CD4-positive, CD25-positive, alpha-beta regulatory T cell (primary cell): ENCODE data around the gene KXD1. TPM values are rescaled to one million over a fixed set of nuclear protein-coding genes. Genes with fewer than 3 reads are reported as not detected.
A peak's percentile ranks its signal among the peaks of the same experiment; 100 is the strongest.

Experiments
- ATAC-seq, 2 donors: fragments of 150-1000 bp; cut with Tn5 transposase; one replicate each; pipeline ENCODE4 v1.10.0; 2021; ENCODE audit warnings: low read depth in 2 of 2, moderate number of reproducible peaks in 2 of 2, moderate library complexity in 1 of 2
- DNase-seq, 3 donors: peaks; one replicate each; pipeline versions ENCODE4 v3.0.0 to v3.0.0-alpha.2; 2012 to 2022; ENCODE audit warnings: mixed read lengths in 1 of 3
- H3K27ac ChIP-seq: one replicate; pipeline ENCODE4 v1.7.0; 2013; ENCODE audit warnings: mild to moderate bottlenecking, low read length; ENCODE audit not compliant: insufficient read depth, poor library complexity, severe bottlenecking
- H3K27me3 ChIP-seq: one replicate; pipeline ENCODE4 v1.7.0; 2013; ENCODE audit warnings: low read length; ENCODE audit not compliant: control insufficient read depth, insufficient read depth
- H3K36me3 ChIP-seq: one replicate; pipeline ENCODE4 v1.7.0; 2013; ENCODE audit warnings: mild to moderate bottlenecking, low read length, moderate library complexity; ENCODE audit not compliant: control insufficient read depth, insufficient read depth
- H3K4me1 ChIP-seq: 2 replicates; pipeline ENCODE4 v1.7.0; 2013; ENCODE audit warnings: mild to moderate bottlenecking, low read length; ENCODE audit not compliant: insufficient read depth, control insufficient read depth, poor library complexity, severe bottlenecking
- H3K4me3 ChIP-seq: one replicate; pipeline ENCODE4 v1.7.0; 2013; ENCODE audit warnings: low read depth, mild to moderate bottlenecking, low read length, moderate library complexity
- H3K9me3 ChIP-seq, 2 experiments: 1 replicate in 1 of 2; 2 replicates in 1 of 2; pipeline ENCODE4 v1.7.0; 2013; ENCODE audit warnings: low read length in 2 of 2, mild to moderate bottlenecking in 1 of 2, moderate library complexity in 1 of 2; ENCODE audit not compliant: control insufficient read depth in 2 of 2
- H3K27ac Mint-ChIP-seq, 3 donors: one replicate each; pipeline ENCODE4 v1.8.0; 2020 to 2022; ENCODE audit warnings: mild to moderate bottlenecking in 3 of 3, mixed read lengths in 3 of 3, moderate library complexity in 2 of 3
- H3K27me3 Mint-ChIP-seq: one replicate; pipeline ENCODE4 v1.8.0; 2022; ENCODE audit warnings: mild to moderate bottlenecking, mixed read lengths
- H3K36me3 Mint-ChIP-seq: one replicate; pipeline ENCODE4 v1.8.0; 2020; ENCODE audit warnings: mixed read lengths
- H3K4me1 Mint-ChIP-seq, 4 donors: one replicate each; pipeline ENCODE4 v1.8.0; 2020 to 2022; ENCODE audit warnings: mixed read lengths in 4 of 4, mild to moderate bottlenecking in 1 of 4
- H3K4me3 Mint-ChIP-seq, 4 donors: one replicate each; pipeline ENCODE4 v1.8.0; 2020 to 2022; ENCODE audit warnings: mild to moderate bottlenecking in 4 of 4, mixed read lengths in 4 of 4, moderate library complexity in 3 of 4
- H3K9me3 Mint-ChIP-seq, 7 donors: one replicate each; pipeline ENCODE4 v1.8.0; 2020 to 2022; ENCODE audit warnings: mixed read lengths in 7 of 7, mild to moderate bottlenecking in 3 of 7, moderate library complexity in 2 of 7
- polyA plus RNA-seq, 4 donors: library from polyadenylated mRNA; unstranded; fragments of 300-500 nt; fragmentation: Illumina TruSeq; gene quantifications; one replicate each; pipeline ENCODE4 v1.2.3, GENCODE V29; 2021
- total RNA-seq: library from RNA; stranded (reverse); gene quantifications from one replicate; pipeline ENCODE4 v1.2.3, GENCODE V29; 2022

KXD1 gene
- total and polyA plus RNA-seq, 5 donors from 2014 or later = 65.3 to 99.1 (median 90.6) TPM

DNA sequence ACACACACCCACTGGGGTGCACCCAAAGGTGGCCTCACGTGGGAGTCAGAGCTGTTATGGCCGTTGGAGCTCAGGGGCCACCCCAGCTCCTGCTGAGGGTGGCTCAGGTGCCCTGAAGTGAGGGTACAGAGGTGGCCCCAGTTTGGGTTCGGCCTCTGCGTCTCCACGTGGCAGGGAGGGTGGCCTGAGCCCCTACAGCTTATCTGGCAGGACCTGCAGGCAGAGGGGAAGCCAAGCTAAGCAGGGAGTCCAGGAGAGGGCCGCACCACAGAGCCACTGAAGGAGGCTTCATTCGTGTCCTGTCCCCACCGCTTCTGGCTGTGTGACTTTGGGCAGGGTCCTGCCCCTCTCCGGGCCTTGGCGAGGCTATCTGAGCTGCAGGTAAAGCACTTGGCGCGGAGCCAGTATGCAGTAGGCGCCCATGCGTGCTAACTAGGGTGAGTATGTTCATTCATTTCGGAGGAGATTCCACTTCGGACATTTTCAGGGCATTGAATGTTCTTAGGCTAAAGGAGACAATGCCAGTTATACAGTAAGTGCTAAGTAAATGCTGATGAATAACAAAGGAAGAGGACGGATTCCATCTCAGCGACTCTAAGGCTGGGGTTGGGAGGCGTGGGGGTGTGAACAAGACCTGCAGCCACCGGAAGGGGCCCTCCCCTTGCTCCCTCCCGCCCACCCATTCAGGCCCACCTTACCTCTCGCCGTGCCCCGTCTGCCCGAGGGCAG lies 35.9 kb downstream of the KXD1 start:
- Mint-ChIP-seq H3K4me3 (peak overlapping the region; percentile 48 to 93 (median 65)), H3K36me3 (no peaks in the 10 kb centered on the region), H3K9me3 (peaks cover 0 to 2% (median 0%) of the 10 kb centered on the region in 7 donors), H3K27ac (peak overlapping the region in 2 of 3 donors; percentile 7 to 26), H3K4me1 (peaks cover under 1 to 42% (median 12%) of the 10 kb centered on the region in 4 donors), H3K27me3 (peaks cover 16% of the 10 kb centered on the region)
- H3K36me3 ChIP-seq = peaks cover 6% of the 10 kb centered on the region
- DNase-seq (no peak), ATAC-seq (no peak)
- H3K27me3 ChIP-seq = no peaks in the 10 kb centered on the region
- no peak overlapping the region for H3K4me3 ChIP-seq
- no peaks in the 10 kb centered on the region for H3K9me3 ChIP-seq
- H3K27ac ChIP-seq = no peak overlapping the region
- peaks cover 33% of the 10 kb centered on the region for H3K4me1 ChIP-seq

DNA sequence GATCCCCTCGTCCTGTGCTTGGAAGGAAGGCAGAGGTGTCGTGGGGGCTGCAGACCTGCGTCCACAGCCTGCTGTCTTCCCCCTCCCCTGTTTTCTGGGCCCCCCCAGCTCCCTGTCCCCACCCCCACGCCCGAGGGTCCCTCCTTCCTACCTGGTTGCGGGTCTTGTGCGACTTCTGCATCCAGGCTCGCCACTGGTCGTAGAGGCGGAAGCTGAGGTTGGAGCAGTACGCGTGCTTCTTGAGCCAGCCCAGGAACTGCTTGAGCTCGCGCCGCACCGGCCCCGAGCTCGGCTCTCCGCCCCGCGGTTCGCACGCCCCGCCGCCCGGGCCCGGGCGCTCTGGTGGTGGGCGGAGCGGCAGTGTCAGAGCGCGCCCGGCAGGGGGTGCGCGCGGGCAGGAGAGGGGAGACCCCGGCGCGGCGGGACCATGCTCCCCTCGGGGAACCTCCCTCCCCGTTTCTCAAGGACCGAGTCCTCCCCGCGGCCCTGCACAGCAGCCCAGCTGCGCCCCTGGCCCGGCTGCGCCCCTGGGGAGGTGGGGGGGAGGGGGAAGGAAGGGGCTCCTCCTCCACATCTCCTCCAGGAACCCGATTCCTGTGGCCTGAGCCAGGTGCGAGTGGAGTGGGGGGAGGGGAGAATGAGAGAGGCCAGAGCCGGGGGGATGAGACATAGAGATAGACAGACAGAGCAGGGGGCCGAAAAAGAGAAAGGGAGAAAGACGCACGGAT lies 36.6 kb downstream of the KXD1 start:
- H3K9me3 ChIP-seq = no peaks in the 10 kb centered on the region
- peak overlapping the region; percentile 23 for H3K27ac ChIP-seq
- H3K27me3 Mint-ChIP-seq = peaks cover 18% of the 10 kb centered on the region
- peaks cover 0 to 2% (median 0%) of the 10 kb centered on the region in 7 donors for H3K9me3 Mint-ChIP-seq
- H3K36me3 Mint-ChIP-seq = no peaks in the 10 kb centered on the region
- peak overlapping the region in 2 of 4 donors; percentile 77 to 80 for H3K4me3 Mint-ChIP-seq
- H3K4me3 ChIP-seq = peak overlapping the region; percentile 53
- ATAC-seq (peak; percentile 65 to 69), DNase-seq (peak; percentile 65 to 77 (median 68))
- H3K27me3 ChIP-seq = no peaks in the 10 kb centered on the region
- peak overlapping the region in 2 of 3 donors; percentile 67 to 75 for H3K27ac Mint-ChIP-seq
- H3K36me3 ChIP-seq = peaks cover 6% of the 10 kb centered on the region
- H3K4me1 ChIP-seq = peaks cover 30% of the 10 kb centered on the region
- H3K4me1 Mint-ChIP-seq = peaks cover 0 to 42% (median 12%) of the 10 kb centered on the region in 4 donors

DNA sequence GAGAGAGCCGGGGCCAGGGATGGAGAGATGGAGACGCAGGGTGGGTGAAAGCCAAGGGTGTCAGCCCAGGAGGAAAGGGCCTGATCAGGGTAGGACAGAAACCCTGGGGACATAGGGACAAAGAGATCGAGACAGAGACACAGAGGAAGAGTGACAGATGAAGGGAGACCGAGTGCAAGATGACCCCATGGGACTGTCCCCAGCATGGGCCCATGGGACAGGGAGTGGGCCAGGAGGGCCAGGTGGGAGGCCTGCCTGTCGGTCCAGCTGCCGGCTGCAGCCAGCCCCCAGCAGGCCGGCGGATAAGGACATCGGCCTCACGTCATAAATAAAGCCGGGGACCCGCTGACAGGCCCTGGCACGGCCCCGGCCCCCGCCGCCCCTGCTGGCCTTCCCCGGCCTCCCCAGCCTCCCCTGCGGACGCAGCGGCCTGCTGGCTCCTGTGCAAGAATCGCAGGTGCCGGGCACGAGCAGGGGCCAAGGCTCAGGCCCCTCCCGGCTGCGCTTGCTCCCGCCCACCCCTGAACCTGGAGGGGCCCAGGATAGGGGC lies 37.2 kb downstream of the KXD1 start:
- Mint-ChIP-seq H3K4me1 (peaks cover 0 to 37% (median 10%) of the 10 kb centered on the region in 4 donors), H3K27me3 (peaks cover 21% of the 10 kb centered on the region), H3K4me3 (peak overlapping the region in 2 of 4 donors; percentile 77 to 80), H3K9me3 (peaks cover 0 to 2% (median 0%) of the 10 kb centered on the region in 7 donors), H3K27ac (peak overlapping the region in 2 of 3 donors; percentile 67 to 75), H3K36me3 (no peaks in the 10 kb centered on the region)
- H3K9me3 ChIP-seq = no peaks in the 10 kb centered on the region
- DNase-seq (no peak), ATAC-seq (no peak)
- peak overlapping the region; percentile 23 for H3K27ac ChIP-seq
- peaks cover 6% of the 10 kb centered on the region for H3K36me3 ChIP-seq
- H3K4me1 ChIP-seq = peaks cover 23% of the 10 kb centered on the region
- H3K4me3 ChIP-seq = peak overlapping the region; percentile 53
- H3K27me3 ChIP-seq = no peaks in the 10 kb centered on the region

DNA sequence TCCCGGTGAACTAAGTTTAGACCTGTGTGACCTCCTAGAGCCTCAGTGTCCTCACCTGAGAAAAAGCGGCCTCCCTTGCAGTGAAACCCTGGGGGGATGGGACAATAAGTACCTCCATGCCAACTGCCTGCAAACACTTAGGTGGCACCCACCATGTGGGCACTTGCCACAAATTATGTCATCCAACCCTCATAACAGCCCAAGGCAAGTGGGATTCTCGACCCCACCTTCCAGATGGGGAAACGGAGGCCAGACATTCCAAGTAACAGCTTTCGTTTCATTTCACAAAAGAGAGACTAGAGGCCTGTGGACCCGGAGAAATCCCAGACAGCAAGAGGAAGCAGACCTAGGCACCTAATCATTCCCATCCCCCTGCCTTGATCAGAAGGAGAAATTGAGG lies 37.8 kb downstream of the KXD1 start:
- H3K36me3 ChIP-seq = peaks cover 6% of the 10 kb centered on the region
- ATAC-seq (no peak), DNase-seq (no peak)
- no peaks in the 10 kb centered on the region for H3K9me3 ChIP-seq
- Mint-ChIP-seq H3K9me3 (peaks cover 0 to 2% (median 0%) of the 10 kb centered on the region in 7 donors), H3K36me3 (no peaks in the 10 kb centered on the region), H3K4me1 (peaks cover 0 to 32% (median 8%) of the 10 kb centered on the region in 4 donors), H3K27me3 (peaks cover 26% of the 10 kb centered on the region), H3K27ac (peak overlapping the region in 1 of 3 donors; percentile 7), H3K4me3 (peak overlapping the region in 1 of 4 donors; percentile 31)
- H3K27me3 ChIP-seq = no peaks in the 10 kb centered on the region
- no peak overlapping the region for H3K4me3 ChIP-seq
- no peak overlapping the region for H3K27ac ChIP-seq
- H3K4me1 ChIP-seq = peaks cover 17% of the 10 kb centered on the region

DNA sequence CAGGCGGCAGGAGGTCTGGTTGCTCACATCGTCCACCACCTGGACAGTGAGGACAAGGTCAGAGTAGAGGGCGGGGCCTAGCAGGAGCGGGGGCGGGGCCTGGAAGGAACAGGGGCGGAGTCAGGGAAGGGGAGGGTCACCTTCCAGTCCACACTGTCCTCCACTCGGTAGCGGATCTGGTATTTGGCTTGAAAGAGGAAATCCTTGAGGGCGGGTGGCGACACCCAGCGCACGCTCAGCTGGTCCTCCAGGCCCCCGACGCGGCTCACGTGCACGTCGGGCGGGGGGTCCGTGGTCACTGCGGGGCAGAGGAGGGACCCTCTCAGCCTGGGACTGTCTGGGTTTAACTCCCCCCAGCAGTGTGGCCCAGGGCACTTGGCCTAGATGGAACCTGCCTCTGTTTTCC lies 39.1 kb downstream of the KXD1 start:
- Histone ChIP-seq H3K27ac (no peak overlapping the region), H3K36me3 (no peaks in the 10 kb centered on the region), H3K4me3 (no peak overlapping the region), H3K27me3 (peaks cover 1% of the 10 kb centered on the region), H3K9me3 (no peaks in the 10 kb centered on the region), H3K4me1 (peaks cover 15% of the 10 kb centered on the region)
- ATAC-seq (no peak), DNase-seq (no peak)
- peaks cover 37% of the 10 kb centered on the region for H3K27me3 Mint-ChIP-seq
- peak overlapping the region in 1 of 4 donors; percentile 35 for H3K4me3 Mint-ChIP-seq
- H3K27ac Mint-ChIP-seq = peak overlapping the region in 1 of 3 donors; percentile 58
- H3K9me3 Mint-ChIP-seq = peaks cover 0 to 2% (median 0%) of the 10 kb centered on the region in 7 donors
- no peaks in the 10 kb centered on the region for H3K36me3 Mint-ChIP-seq
- peaks cover 0 to 23% (median 6%) of the 10 kb centered on the region in 4 donors for H3K4me1 Mint-ChIP-seq

DNA sequence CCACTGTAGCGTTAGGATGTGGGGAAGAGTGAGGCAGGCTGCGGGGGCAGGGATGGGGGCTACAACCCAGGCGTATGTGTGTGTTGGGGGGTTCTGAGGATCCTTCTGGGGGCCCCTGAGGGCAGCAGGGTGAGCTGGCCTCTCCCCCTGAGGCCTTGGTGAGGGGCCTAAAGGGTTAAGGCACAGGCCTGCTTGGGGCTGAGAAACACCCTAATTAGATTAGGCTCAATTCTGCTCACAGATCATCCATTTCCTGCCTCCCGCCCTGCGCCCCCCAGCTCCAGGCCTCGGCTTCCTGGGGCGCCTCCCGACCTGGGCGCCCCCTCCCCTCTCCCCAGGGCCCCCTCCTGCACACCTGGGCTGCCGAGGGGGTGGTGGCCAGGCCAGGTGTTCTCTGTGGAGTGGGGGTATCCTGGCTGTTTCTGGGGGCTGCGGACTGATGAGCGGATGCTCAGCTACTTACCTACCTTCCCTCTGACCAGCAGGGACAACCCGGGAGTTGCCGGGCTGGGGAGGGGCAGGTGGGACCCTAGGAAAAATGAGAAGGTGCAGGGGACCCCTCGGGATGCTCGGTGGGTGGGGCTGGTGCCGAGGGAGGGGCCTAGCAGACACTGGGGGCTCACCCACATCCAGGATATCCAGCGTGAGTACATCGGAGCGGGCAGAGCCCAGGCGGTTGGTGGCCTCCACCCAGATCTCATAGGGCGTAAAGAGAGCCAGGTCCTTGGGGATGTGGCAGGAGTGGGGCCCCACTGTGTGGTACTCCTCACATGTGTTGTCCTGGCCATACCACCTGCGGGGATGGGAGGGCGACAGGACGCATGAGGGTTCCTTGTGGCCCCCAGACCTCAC lies 40.4 kb downstream of the KXD1 start:
- Histone ChIP-seq H3K4me3 (no peak overlapping the region), H3K9me3 (no peaks in the 10 kb centered on the region), H3K4me1 (peaks cover 15% of the 10 kb centered on the region), H3K27ac (no peak overlapping the region), H3K36me3 (no peaks in the 10 kb centered on the region), H3K27me3 (peaks cover 4% of the 10 kb centered on the region)
- H3K27me3 Mint-ChIP-seq = peaks cover 40% of the 10 kb centered on the region
- H3K4me1 Mint-ChIP-seq = peaks cover 0 to 25% (median 9%) of the 10 kb centered on the region in 4 donors
- H3K4me3 Mint-ChIP-seq = no peak overlapping the region
- DNase-seq (no peak), ATAC-seq (no peak)
- no peak overlapping the region for H3K27ac Mint-ChIP-seq
- peaks cover 0 to 2% (median 0%) of the 10 kb centered on the region in 7 donors for H3K9me3 Mint-ChIP-seq
- H3K36me3 Mint-ChIP-seq = peaks cover 2% of the 10 kb centered on the region

DNA sequence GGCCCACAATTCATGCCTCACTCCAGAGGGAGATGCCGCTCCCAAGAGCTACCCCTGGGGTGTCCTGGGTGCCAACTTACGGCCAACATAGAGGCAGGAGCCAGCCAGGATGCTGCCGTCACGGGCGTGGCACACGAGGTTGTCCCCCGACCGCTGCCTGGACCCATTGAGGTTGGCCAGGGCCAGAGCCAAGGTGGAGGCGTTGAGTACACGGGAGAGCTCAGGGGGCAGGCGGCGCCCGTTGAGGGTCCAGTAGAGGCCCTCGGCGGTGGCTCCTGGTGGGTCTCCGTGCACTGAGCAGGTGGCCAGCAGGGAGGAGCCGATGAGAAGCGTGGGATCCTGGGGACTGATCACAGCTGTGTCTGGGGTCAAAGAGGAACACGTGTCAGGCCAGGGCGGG lies 41.8 kb downstream of the KXD1 start:
- Mint-ChIP-seq H3K4me1 (peaks cover 0 to 25% (median 9%) of the 10 kb centered on the region in 4 donors), H3K4me3 (no peak overlapping the region), H3K27me3 (peaks cover 42% of the 10 kb centered on the region), H3K36me3 (peaks cover 3% of the 10 kb centered on the region), H3K27ac (no peak overlapping the region), H3K9me3 (peaks cover 0 to 2% (median 0%) of the 10 kb centered on the region in 7 donors)
- no peak overlapping the region for H3K4me3 ChIP-seq
- DNase-seq = no peak
- H3K36me3 ChIP-seq = no peaks in the 10 kb centered on the region
- ATAC-seq = no peak
- H3K27ac ChIP-seq = no peak overlapping the region
- H3K27me3 ChIP-seq = peaks cover 11% of the 10 kb centered on the region
- no peaks in the 10 kb centered on the region for H3K9me3 ChIP-seq
- peaks cover 10% of the 10 kb centered on the region for H3K4me1 ChIP-seq
